Stimulated activated CD4-positive, alpha-beta T cell treated with anti-CD3 and anti-CD28 coated beads, Interleukin-2, amount 100 ng/mL, for 48 hours (primary cell): ENCODE data around the gene ZNF280B.
"Not testable (repeated sequence)": the region's sequence is repeated elsewhere in the genome, so short reads cannot be mapped to it uniquely, and the experiment has no call there.

ENCODE experiments used
- DNase-seq, 2 donors: peaks; one replicate each; pipeline ENCODE4 v3.0.0-alpha.2; 2020

The ZNF280B gene

DNA sequence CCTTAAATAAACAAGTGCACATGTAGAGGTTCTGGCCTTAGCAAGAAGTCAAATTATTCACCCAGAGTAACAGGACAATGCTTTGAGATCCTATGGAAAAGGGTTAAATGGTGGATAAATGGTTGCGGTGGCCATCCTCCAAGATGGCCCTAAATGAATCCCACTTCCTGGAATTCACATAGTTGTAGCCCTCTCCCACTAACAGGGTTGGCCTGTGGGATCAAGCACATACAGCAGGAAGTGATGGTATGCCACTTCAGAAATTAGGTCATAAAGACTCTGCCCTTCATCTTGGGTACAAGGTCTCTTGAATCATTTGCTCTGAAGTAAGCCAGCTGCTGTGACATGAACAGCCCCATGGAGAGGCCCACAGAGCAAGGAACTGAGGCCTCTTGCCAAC is 1.8 kb downstream of the ZNF280B start:
- DNase-seq = no peak

DNA sequence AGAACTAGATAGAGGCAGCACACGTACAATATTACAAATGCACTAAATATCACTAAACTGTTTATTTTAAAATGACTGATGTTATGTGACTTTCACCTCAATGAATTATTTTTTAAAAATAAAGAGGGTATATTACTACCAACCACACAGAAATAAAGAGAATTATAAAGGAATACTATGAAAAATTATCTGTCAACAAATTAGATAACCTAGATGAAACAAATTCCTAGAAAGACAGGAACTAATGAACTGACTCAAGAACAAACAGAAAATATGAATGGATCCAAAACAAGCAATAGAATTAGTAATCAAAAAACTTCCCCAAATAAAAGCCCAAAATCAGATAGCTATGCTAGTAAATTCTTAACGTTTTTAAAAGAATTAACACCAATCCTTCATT is 10.3 kb downstream of the ZNF280B start:
- DNase-seq = no peak

DNA sequence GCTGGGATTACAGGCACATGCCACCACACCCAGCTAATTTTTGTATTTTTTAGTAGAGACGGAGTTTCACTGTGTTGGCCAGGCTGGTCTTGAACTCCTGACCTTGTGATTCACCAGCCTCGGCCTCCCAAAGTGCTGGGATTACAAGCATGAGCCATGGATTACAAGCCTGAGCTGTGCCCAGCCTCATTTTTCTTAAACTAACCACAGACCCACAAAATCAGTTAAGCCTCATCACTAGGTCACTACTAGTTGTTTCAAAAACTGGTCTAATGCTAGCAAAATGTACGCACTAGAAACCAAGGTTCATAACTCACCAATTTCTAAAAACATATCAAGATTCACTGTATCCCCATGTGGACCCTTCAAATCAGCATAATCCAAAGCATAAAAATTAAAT is 17.0 kb downstream of the ZNF280B start:
- not testable (repeated sequence) for DNase-seq

DNA sequence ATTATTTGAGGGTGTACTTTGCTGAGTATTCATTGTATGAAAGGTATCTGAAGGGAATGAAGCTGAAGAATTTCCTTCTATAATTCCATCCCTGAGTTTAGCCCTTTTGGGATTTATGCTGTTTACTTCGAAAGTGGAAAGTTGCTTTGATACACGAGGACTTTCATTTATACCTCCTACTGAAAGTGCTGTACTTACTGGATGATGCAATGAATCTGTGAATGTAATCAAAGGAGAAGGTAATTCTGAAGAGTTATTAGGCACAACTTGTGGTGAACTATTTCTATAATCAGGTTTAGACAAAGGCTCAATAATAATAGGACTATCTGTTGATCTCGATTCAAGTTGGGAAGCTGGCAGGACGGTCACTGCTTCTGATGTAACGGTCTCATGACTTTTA is 19.8 kb downstream of the ZNF280B start:
- no peak for DNase-seq

DNA sequence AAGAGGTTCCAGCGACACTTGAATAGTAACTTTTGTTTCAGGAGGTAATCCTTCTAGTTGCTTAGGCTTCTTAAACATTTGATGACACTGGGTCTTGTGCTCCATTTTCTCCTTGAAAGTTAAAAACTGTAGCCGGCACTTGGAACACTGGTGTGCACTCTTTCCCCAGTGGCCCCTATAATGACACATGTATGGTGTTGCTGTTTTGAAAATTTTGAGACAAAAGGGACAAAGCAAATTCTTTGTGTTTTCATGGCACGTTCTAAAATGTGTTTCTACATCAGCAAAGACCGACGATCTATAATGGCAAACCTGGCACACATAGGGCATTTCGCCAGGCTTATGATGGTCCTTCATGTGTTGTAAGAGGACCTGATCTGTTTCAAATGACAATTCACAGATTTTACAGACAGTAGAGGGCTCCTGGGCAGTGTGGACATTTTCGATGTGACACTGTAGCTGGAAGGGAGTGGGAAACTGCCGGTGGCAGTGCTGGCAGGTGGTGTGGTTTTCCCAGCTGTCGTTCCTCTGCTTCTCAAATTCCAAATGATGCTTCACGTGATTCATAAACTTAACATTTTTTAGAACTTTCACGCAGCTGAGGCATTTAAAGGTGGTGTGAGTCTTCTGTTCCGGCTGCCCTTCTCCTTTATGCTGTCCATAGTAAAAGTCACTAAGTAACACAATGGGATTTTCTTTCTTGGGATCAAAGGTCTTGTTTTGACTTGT is 20.5 kb downstream of the ZNF280B start:
- no peak for DNase-seq

DNA sequence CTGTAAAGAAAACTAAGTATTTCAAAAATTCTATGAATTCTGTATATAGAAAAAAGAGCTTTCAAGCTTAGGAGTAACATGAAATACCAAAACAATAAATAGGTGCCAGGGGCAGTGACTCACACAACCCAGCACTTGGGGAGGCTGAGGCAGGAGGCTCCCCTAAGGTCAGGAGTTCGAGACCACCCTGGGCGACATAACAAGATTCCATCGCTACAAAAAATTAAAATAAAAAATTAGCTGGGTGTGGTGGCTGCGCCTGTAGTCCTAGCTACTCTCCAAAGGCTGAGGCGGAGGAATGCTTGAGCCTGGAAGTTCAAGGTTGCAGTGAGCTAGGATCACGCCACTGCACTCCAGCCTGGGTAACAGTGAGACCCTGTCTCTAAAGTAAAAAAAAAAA is 21.5 kb downstream of the ZNF280B start:
- no peak for DNase-seq

DNA sequence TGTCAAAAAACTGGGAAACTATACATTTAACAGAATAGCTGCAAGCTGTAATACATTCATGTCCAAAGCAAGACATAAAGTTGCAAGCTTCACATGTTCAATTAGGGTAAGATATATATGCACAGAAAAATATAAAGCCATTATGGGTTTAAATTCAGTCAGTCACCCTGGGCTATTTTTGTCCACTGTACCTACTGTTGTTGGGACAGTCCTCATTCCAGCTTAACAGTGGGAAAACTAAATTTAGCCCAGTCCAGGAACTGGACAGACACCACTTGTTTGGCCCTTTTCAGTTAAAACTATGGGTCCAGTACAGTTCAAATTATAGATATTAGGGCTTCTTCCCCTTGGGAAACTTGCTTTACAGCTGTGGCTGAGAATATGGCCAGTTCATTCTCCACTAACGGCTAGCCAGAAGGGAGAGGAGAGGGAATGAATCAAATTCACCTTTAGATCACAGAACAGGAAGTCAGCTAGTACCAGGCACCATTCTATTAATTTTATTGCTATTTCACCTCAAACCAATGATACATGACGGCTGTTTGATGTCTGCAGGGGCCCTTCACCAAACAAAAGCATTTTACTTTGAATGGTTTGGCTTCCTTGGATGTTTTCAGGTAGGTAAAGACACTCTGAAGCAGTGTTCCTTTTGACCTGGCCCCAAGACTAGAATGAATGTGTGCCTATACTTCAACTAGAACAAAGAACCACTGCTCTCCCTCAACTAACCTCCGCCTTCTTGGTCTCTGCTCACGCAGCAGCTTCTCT is 22.2 kb downstream of the ZNF280B start:
- DNase-seq = no peak

DNA sequence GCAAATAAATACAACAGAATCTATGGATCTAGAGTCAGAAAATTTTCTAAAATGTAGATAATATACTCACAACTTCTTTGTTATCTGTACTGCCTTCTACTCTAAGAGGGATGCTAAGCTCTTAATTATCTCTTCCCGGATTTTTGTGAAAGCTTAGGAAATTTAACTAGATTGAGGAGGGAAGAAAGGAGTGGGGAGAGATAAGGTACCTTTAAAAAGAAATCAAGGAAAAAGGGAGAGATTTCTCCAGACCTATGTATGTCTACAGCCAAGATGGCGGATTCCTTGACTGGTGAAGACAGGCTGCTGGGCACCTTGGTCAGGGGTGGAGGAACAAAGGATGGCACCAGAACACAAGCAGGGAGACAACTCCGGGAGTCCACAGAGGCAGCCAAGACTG is 23.0 kb downstream of the ZNF280B start:
- DNase-seq = no peak

DNA sequence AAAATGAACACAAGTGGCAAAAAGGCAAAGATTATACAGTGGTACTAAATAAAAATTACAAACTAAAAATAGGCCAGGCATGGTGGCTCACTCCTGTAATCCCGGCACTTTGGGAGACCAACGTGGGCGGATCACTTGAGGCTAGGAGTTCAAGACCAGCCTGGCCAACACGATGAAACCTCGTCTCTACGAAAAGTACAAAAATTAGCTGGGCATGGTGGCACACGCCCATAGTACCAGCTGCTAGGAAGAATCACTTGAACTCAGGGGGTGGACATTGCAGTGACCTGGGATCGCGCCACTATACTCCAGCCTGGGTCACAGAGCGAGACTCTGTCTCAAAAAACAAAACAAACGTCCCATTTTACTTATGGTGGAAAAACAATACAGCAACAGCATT is 24.5 kb downstream of the ZNF280B start:
- no peak for DNase-seq

DNA sequence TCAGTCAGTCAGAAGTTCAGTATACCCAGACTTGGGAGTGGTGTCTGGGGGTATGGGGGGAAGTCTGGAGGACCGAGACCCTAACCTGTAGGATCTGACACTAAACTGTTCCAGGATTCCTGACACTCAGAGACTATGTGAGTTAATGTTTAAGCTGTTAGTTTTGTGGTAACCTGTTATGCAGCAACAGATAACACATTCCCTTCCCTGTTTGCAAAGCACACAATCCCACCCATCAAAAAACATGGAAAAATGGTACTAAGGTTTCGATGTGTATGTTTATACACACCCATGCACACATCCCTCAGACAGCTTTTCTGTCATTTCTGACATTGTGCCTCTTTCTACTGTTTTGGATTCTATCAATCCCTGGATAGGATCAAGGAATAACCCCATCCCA is 27.6 kb downstream of the ZNF280B start:
- DNase-seq = no peak

DNA sequence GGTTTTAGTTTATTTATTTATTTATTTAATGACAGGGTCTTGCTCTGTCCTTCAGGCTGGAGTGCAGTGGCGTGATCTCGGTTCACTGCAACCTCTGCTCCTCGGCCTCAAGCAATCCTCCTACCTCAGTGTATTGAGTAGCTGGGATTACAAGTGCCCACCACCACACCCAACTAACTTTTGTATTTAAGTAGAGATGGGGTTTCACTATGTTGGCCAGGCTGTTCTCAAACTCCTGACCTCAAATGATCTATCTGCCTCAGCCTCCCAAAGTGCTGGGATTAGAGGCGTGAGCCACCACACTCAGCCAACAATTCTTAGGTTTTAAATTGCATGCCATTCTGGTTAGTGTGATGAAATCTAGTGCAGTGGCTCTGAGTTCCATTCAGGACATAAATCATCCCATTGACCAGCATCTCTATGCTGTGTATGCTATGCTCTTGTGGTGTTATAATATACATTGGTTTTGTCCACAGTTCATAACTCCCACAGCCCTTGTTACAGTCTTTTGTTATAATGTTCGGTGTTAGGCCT is 28.5 kb downstream of the ZNF280B start:
- DNase-seq = no peak

DNA sequence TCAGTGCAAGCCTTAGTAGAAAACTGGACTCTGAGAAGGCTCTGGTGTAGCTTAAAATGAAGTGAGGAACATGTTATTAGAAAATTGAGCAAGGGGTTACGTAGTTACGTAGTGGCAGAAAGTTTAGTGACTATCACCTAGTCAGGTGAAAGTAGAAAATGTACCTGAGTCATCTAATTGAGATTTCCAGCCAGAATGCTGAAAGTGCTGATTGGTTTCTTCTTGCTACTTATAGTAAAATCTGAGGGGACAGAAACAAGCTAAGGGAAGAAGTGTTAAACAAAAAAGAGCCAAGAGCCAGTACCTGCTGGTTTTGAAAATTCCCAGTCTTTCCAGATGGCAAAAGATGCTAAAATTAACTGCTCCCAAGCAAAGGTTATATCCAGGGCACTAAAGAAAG is 29.4 kb downstream of the ZNF280B start:
- DNase-seq = no peak

DNA sequence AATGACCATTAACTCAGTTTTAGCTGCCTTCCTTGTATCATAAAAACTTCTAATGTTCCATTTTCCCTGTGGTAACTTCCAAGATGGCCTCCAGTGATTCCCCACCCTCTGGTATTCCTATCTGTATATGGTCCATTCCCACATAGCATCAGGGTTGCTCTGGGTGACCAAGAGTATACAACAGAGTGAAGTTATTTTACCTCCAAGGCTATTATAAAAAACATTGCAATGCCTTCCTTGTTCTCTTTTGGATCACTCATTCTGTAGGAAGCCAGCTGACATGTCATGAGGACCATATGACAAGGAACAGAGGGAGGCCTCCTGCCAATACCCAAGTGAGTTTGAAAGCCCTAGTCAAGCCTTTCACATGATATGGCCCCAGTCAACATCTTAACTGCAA is 30.1 kb downstream of the ZNF280B start:
- DNase-seq = no peak

DNA sequence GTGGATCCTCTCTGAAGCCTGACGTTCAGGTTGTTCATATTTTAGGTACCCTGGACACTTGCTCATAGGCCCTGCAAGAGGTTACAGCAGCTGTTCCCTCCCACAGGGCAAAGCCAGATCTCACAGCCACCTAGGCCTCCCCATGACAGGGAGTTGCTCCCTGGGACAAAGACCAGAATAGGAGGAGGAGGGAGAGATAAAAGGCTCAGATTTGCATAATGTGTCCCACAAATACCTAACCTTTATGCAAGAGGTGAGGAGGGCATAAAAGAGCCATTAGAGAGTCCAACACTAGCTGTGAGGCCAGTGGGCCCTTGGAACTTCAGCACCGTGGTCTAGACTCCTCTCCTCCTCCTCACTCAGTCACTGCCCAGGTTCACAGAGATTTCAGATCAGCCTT is 33.8 kb downstream of the ZNF280B start:
- no peak for DNase-seq

DNA sequence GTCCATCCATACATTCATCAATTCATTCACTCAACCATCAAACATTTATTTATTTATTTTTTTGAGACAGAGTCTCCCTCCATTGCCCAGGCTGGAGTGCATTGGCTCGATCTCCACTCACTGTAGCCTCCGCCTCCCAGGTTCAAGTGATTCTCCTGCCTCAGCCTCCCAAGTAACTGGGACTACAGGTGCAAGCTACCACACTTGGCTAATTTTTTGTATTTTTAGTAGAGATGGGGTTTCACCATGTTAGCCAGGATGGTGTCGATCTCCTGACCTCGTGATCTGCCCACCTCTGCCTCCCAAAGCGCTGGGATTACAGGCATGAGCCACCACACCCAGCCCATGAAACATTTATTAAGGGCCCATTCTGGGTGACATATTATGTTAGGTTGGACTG is 37.4 kb downstream of the ZNF280B start:
- DNase-seq = not testable (repeated sequence)

DNA sequence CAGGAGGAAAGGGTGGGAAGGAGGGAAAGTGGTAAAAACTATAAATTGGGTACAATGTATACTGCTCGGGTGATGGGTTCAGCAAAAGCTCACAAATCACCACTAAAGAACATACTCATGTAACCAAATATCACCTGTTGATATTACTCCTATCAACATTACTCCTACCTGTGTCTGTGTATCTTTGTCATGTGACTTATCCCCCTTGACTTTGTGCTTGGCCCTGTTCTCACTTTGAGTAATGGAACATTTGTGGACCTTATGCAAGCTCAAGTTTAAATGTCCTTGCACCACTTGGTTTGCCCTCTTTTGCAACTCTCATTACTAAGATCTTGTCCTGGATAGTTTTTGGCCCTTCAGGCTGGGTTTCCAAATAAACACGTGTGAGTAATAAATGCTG is 39.0 kb downstream of the ZNF280B start:
- no peak for DNase-seq

DNA sequence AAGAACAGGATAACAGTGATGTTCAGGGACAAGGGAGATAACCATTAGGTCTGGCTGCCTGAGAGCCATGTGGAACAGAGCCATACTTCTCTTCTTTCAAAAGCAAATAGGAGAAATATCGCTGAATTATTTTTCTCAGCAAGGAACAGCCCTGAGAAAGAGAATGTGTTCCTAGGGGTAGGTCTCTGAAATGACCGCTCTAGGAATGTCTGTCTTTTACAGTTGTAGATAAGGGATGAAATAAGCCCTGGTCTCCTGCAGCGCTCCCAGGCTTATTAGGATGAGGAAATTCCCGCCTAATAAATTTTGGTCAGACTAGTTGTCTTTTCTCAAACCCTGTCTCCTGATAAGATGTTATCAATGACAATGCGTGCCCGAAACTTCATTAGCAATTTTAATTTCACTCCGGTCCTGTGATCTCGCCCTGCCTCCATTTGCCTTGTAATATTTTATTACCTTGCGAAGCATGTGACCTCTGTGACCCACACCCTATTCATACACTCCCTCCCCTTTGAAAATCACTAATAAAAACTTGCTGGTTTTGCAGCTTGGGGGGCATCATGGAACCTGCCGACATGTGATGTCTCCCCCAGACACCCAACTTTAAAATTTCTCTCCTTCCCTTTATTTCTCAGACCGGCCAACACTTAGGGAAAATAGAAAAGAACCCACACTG is 39.6 kb downstream of the ZNF280B start:
- DNase-seq = not testable (repeated sequence)

DNA sequence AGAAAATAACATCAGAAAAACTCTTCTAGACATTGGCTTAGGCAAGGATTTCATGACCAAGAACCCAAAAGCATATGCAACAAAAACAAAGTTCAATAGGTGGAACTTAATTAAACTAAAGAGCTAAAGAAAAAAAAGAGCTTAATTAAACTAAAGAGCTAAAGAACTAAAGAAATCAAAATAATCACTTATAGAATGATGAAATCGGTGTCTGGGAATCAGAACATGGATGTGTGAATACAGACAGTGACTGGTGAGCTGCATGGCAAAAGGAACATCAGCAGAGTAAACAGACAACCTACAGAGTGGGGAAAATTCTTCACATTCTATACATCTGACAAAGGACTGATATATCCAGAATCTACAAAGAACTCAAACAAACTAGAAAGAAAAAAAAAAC is 41.4 kb downstream of the ZNF280B start:
- DNase-seq = no peak

DNA sequence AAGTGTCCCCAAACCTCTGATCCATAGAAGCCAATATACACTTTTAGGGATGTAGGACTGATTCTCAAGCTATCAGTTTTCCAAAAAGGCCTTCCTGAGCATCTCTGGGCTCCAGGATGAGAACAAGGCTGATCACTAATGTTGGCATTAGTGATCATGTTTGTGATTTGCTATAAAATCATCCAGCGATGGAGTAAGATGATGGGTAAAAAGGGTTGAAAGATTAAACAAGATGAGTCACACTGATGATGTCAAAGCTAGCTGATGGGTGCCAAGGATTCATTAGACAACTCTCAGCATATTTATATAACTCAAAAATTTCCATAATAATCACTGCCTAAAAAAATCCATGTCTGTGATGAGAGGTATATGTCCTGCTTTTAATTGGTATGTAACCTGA is 42.8 kb downstream of the ZNF280B start:
- no peak for DNase-seq

DNA sequence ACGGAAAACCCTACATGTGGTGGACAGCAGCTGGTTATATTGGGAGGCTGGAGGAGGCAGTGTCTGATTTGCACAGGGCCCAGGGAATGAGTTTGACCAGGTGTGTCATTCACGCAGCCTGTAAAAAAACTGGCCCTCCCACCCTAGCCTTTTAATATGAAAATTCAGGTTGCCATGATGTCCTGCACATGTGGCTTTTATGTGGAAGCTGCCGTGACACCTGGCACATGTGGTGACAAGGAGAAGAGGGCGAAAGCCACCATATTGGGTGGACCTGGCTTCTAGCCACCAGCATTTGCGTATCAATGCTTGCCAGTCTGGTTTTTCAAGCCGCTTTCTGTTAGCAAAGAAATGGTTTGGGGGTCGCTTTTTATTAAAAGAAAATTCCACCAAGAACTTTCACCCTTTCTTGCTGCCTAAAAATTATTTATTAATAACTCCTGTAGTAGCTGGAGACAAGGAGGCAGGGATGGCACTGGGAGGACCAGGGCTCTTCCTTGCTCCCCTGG is 43.4 kb downstream of the ZNF280B start:
- DNase-seq = no peak

DNA sequence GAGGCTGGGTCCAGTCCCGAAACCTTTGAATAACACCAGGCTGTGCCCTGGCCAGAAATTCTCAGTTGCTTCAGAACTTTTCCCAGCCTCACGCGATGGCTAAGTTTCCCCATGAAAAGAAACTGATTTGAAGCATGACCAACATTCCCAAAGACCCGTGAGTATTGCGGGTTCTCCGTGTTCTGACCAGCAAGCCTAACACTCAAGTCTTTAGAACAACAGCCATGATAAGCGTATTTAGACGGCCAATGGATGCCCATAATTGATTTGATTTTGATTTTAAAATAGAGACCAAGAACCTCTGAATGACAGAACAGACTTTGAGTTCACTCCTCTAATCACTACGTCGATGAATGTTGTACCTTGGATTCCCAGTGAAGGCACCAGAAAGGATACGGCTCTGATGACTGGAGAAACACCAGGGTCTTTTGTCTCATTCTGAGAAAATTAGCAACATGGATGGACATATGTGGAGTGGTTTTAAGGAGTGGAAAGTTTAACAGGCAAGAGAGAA is 43.9 kb downstream of the ZNF280B start:
- DNase-seq = no peak

DNA sequence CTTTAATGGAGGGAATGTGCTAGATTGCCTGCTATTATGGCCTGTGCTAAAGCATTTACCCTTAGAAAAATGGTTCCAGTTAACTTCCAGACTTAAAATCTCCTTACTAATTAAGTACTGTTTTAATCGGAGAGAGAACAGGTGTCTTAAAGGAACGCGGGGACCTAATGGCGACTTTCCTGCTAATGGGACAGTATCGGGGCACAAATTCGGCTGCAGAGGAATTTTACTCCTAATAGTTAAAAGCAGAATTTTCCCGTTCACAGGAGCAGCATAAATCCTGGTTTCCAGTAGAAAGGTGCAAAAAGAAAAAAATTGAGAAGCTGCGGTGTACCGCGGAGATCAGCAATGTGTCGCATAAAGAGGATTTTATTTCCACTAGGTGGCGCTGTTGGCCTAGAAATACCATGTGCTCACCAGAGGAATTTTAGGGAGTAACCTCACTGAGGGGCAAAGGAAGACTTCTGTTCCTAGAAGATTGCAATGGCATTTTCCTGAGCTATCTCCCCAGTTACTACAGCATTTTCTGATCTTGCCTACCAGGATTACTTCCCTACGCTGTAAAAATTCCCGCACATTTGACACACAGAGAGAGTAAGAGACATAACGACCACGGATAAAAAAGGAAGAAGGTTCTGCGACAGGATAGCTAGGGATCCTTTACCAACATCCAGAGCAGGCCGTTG is 44.5 kb downstream of the ZNF280B start:
- DNase-seq = peak; percentile 55 to 59
